AG09319 (cell line): ENCODE measurements around the gene EIF5A.

ENCODE experiments used
- DNase-seq: peaks from one replicate; pipeline ENCODE4 v3.0.0-alpha.2; 2010; ENCODE audit warnings: low read depth; ENCODE audit errors: extremely low read depth
- CTCF ChIP-seq: IDR thresholded peaks from 2 replicates; pipeline ENCODE4 v1.5.1; 2011; ENCODE audit warnings: low read depth, mild to moderate bottlenecking, inconsistent platforms, low read length, moderate library complexity

The EIF5A gene

GRCh38 chr17:7323731-7324437 lies 16.5 kb downstream of the EIF5A start:
- TF ChIP-seq CTCF, result peak; percentile 87
- no peak for DNase-seq

- no peak for TF ChIP-seq CTCF
- no peak for DNase-seq
Measured at GRCh38 chr17:7324438-7324779, 17.0 kb downstream of the EIF5A start.

- DNase-seq, result no peak
- TF ChIP-seq CTCF, result no peak
Measured at GRCh38 chr17:7325031-7325528, 17.7 kb downstream of the EIF5A start.

GRCh38 chr17:7326186-7326585 lies 18.8 kb downstream of the EIF5A start:
- no peak for DNase-seq
- no peak for TF ChIP-seq CTCF

- DNase-seq, result no peak
- TF ChIP-seq CTCF, result no peak
Measured at GRCh38 chr17:7327056-7327455, 19.6 kb downstream of the EIF5A start.

GRCh38 chr17:7327501-7327900 lies 20.1 kb downstream of the EIF5A start:
- DNase-seq, result no peak
- TF ChIP-seq CTCF, result no peak

GRCh38 chr17:7328009-7328408 lies 20.6 kb downstream of the EIF5A start:
- no peak for TF ChIP-seq CTCF
- no peak for DNase-seq
